Bronchial epithelial cell (primary cell): Measurements from ENCODE around the gene FGF12. TPM values are rescaled to one million over a fixed set of nuclear protein-coding genes. Genes with fewer than 3 reads are reported as not detected.

Experiments used
- DNase-seq: peaks from one replicate; pipeline ENCODE4 v3.0.0-alpha.2; 2010; ENCODE audit warnings: low read depth
- FAIRE-seq: peaks from 2 replicates; lab custom pipeline; 2011; peaks lifted over from hg19 to GRCh38; lab: Jason Lieb, UNC
- H3K27me3 ChIP-seq: 2 replicates; pipeline ENCODE4 v1.5.1; 2011; ENCODE audit warnings: low read length; ENCODE audit not compliant: control insufficient read depth, insufficient read depth
- H3K36me3 ChIP-seq: 2 replicates; pipeline ENCODE4 v1.5.1; 2011; ENCODE audit warnings: low read length; ENCODE audit not compliant: control insufficient read depth, insufficient read depth
- H3K4me3 ChIP-seq: 2 replicates; pipeline ENCODE4 v1.5.1; 2011; ENCODE audit warnings: mild to moderate bottlenecking, low read depth, low read length, control low read depth
- total RNA-seq: library from RNA; depleted of rRNA; stranded (reverse); fragments of >200 nt; gene quantifications from 2 replicates; pipeline ENCODE4 v1.2.1, GENCODE V29; 2014
- TF ChIP-seq, protein P1 (sequence below): IDR thresholded peaks from 2 replicates; pipeline ENCODE4 v1.5.1; 2011; ENCODE audit warnings: mild to moderate bottlenecking, moderate library complexity, low read length, control low read depth, inconsistent platforms; ENCODE audit not compliant: insufficient read depth, severe bottlenecking

The FGF12 gene
- total RNA-seq, 1 donor from 2014 or later, result not detected

DNA sequence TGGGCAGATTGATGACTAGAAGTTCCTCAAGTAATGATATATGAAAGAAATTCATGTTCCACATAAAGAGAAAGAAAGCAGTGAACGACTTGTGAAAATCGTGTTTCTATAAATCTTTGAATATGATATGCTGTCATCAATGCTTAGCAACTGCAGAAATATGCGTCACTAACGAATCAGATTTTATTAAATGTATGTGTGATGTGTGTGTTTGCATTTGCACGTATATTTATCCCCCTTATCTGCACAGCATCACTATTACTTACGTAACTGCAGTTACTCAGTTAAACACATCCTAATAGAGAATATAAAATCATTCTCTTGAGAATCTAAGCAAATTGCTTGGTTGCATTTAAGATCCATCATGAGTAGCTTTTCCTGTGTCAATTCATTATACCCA, 468.6 kb downstream of the FGF12 start:
- FAIRE-seq (no peak), DNase-seq (no peak)
- Histone ChIP-seq H3K27me3 (no peaks in the 10 kb centered on the region), H3K36me3 (no peaks in the 10 kb centered on the region), H3K4me3 (no peak overlapping the region)
- TF ChIP-seq, protein P1, sequence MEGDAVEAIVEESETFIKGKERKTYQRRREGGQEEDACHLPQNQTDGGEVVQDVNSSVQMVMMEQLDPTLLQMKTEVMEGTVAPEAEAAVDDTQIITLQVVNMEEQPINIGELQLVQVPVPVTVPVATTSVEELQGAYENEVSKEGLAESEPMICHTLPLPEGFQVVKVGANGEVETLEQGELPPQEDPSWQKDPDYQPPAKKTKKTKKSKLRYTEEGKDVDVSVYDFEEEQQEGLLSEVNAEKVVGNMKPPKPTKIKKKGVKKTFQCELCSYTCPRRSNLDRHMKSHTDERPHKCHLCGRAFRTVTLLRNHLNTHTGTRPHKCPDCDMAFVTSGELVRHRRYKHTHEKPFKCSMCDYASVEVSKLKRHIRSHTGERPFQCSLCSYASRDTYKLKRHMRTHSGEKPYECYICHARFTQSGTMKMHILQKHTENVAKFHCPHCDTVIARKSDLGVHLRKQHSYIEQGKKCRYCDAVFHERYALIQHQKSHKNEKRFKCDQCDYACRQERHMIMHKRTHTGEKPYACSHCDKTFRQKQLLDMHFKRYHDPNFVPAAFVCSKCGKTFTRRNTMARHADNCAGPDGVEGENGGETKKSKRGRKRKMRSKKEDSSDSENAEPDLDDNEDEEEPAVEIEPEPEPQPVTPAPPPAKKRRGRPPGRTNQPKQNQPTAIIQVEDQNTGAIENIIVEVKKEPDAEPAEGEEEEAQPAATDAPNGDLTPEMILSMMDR, result no peak

DNA sequence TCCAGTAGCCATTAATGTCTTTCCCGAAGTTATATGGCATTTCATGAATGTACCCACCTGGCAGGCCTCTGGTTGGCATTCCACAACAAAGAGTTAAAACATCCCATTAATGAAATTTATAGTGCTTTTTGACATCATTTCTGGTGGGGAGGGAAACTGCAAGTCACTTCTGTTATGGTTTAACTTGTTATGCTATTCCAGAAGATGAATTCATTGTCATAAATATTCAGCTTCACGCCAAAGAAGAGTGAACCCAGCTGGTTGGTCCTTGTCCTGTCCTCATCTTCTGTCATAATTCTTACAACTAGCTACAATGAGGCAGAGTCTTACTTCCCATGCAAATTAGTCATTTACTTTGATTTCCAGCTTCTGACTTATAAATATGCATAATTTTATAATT, 471.5 kb downstream of the FGF12 start:
- no peak for DNase-seq
- no peaks in the 10 kb centered on the region for H3K27me3 ChIP-seq
- H3K36me3 ChIP-seq, result no peaks in the 10 kb centered on the region
- TF ChIP-seq, protein P1, result no peak
- no peak overlapping the region for H3K4me3 ChIP-seq
- FAIRE-seq, result no peak

DNA sequence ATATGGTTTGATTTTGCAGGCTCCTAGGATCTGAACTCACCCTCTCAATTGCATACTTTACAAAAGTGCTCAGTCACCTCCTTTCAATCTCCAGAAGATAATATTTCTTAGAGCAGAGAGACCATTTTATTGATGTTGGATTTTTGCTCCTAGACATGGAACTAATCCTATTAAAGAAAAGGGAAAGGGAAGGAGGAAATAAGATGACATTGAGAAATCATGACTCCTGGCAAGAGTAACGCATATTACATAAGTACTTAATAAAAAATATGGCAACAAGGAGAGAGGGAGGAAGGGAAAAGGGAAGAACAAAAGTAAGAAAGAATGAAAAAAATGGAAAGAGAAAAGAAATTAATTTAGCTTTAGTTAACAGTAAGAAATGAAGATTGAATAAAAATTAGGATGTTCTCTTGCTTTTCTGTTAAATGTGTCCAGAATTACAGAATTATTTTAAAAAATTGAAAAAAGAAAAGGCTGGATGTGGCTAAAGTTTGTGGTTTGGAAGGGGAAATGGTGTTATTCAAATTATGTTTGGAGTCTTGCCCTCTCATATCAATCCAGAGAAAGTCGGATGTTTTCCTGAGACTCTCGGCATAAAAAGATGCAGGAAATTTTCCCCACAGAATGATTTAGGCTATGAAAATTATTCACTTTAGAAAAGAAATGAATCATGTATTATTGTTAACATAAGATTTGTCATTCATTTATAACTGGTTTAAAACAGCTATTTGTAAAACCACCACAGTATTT, 474.0 kb downstream of the FGF12 start:
- TF ChIP-seq, protein P1, result no peak
- H3K27me3 ChIP-seq, result no peaks in the 10 kb centered on the region
- FAIRE-seq, result no peak

DNA sequence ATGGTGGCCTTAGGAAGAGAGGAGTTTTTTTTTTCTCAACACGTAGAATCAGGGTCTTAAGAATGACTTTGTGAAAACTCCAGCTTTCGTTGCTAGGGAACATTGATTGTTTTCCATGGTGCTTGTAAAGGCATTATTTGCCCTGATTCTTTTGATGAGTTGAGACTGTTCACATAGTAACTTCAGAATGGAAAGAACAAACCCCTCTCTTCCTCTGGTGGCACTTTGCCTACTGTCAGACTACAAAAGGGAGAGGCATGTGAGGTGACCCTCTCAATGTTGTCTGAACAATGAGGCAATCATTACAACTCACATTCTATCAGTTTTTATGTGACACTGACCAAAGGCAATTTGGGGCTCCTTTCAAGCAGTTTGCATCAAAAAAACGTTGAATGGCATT, 477.8 kb downstream of the FGF12 start:
- Histone ChIP-seq H3K27me3 (no peaks in the 10 kb centered on the region), H3K4me3 (no peak overlapping the region), H3K36me3 (no peaks in the 10 kb centered on the region)
- DNase-seq (no peak), FAIRE-seq (peak; percentile 50)
- TF ChIP-seq, protein P1, result no peak

More for the DNA sequence above, 474.0 kb downstream of the FGF12 start:
- H3K36me3 ChIP-seq, result no peaks in the 10 kb centered on the region
- H3K4me3 ChIP-seq, result no peak overlapping the region
- no peak for DNase-seq

DNA sequence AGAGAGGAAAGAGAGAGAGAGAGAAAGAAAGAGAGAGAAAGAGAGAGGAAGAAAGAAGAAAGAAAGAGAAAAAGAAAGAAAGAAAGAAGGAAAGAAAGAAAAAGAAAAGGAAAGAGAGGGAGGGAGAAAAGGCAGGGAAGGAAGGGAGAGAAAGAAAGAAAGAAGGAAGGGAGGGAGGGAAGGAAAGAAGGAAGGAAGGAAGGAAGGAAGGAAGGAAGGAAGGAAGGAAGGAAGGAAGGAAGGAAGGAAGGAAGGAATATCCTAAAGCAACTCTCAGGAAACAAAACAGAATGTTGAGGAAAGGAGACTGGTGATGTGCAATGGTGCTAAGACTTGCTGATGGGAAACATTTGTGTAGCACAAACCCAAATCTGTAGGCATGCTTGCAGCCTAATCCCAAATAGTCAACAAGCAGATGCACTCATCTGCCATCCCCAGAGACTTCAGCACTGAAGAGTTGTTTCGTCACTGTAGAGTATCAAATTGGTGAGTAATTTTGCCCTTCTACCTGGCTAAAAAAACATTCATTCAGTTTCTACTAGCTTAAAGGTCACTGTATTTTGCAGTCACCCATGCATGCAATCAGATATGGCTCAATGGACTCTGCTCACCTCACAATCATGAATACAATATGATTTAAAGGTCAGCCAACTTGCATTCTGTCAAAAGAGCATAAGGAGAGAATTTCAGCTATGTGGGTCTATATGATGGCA, 480.3 kb downstream of the FGF12 start:
- Histone ChIP-seq H3K27me3 (no peaks in the 10 kb centered on the region), H3K36me3 (no peaks in the 10 kb centered on the region), H3K4me3 (no peak overlapping the region)
- TF ChIP-seq, protein P1, result no peak
- DNase-seq (no peak), FAIRE-seq (no peak)
